HepG2 (cell line): Measurements from ENCODE around the gene KCNK15. TPM values are rescaled to one million over a fixed set of nuclear protein-coding genes. Genes with fewer than 3 reads are reported as not detected.

Source experiments
- ATAC-seq: fragments of 200-7000 bp; cut with Tn5 transposase; 3 replicates; pipeline ENCODE4 v1.9.1; 2020; ENCODE audit warnings: mild to moderate bottlenecking, moderate library complexity
- BruUV-seq: library from RNA; stranded (reverse); fragments of 400-500 nt; replicated peaks from 2 replicates; lab custom pipeline; 2021; lab: Mats Ljungman, UMichigan
- CTCF ChIA-PET: fragments of 300-600 bp; formaldehyde crosslinking; extraction: SDS; loops from one replicate; lab custom pipeline; 2021; ENCODE audit warnings: low total read pairs, inconsistent platforms, low intra/inter-chr PET ratio; lab: Yijun Ruan, JAX
- POLR2A ChIA-PET: fragments of 350-600 bp; sonication (Branson Sonifier 250); formaldehyde crosslinking; loops from one replicate; lab custom pipeline; 2020; ENCODE audit warnings: antibody characterized with exemption, inconsistent platforms; lab: Yijun Ruan, JAX
- DNase-seq: peaks from one replicate; pipeline ENCODE4 v3.0.0-alpha.2; 2015; ENCODE audit warnings: low spot score
- FAIRE-seq: peaks from 3 replicates; lab custom pipeline; 2011; peaks lifted over from hg19 to GRCh38; lab: Jason Lieb, UNC
- H2AFZ ChIP-seq: one replicate; pipeline ENCODE4 v1.6.1; 2011; ENCODE audit warnings: low read length, inconsistent platforms
- H3K27ac ChIP-seq: fragments of 300-600 bp; 3 replicates; pipeline ENCODE4 v1.8.0; 2011; ENCODE audit warnings: mixed run types, mild to moderate bottlenecking, mixed read lengths, low read length, inconsistent platforms; ENCODE audit not compliant: insufficient read depth; ENCODE audit errors: extremely low read length
- H3K27me3 ChIP-seq, 2 experiments: fragments of 200-600 bp in 1 of 2; 2 replicates in 1 of 2; 3 replicates in 1 of 2; pipeline versions ENCODE4 v1.6.0 to v1.8.0; 2011; ENCODE audit warnings: low read length in 2 of 2, mild to moderate bottlenecking in 2 of 2, moderate library complexity in 2 of 2, inconsistent platforms in 1 of 2; ENCODE audit not compliant: insufficient read depth in 2 of 2, control insufficient read depth in 1 of 2
- H3K36me3 ChIP-seq, 2 experiments: fragments of 200-600 bp in 1 of 2; replicated peaks in 1 of 2; 2 replicates in 1 of 2; 3 replicates in 1 of 2; pipeline versions ENCODE4 v1.5.1 to v1.8.0; 2011; ENCODE audit warnings: low read length in 2 of 2, inconsistent platforms in 1 of 2; ENCODE audit not compliant: insufficient read depth in 2 of 2, control insufficient read depth in 1 of 2
- H3K4me1 ChIP-seq: 2 replicates; pipeline ENCODE4 v1.5.1; 2012; ENCODE audit warnings: low read length, inconsistent platforms; ENCODE audit not compliant: insufficient read depth
- H3K4me2 ChIP-seq: 2 replicates; pipeline ENCODE4 v1.6.0; 2011; ENCODE audit warnings: low read depth, low read length, inconsistent platforms
- H3K4me3 ChIP-seq, 3 experiments: fragments of 200-600 bp in 1 of 3; sonication (generic), shearing (Covaris generic) in 1 of 3; replicated peaks in 1 of 3; 2 replicates each; pipeline ENCODE4 v1.5.1; 2011 to 2016; ENCODE audit warnings: low read length in 3 of 3, inconsistent platforms in 2 of 3, low read depth in 2 of 3, mild to moderate bottlenecking in 2 of 3, control low read depth in 1 of 3, mixed read lengths in 1 of 3; ENCODE audit not compliant: insufficient read depth in 1 of 3
- H3K79me2 ChIP-seq: one replicate; pipeline ENCODE4 v1.6.1; 2011; ENCODE audit warnings: low read length, inconsistent platforms; ENCODE audit not compliant: insufficient read depth
- H3K9ac ChIP-seq: 2 replicates; pipeline ENCODE4 v1.6.0; 2011; ENCODE audit warnings: mild to moderate bottlenecking, low read depth, low read length, inconsistent platforms; ENCODE audit not compliant: insufficient read depth
- H3K9me3 ChIP-seq: 2 replicates; pipeline ENCODE4 v1.5.1; 2012; ENCODE audit warnings: mild to moderate bottlenecking, low read length
- H4K20me1 ChIP-seq: 2 replicates; pipeline ENCODE4 v1.6.0; 2011; ENCODE audit warnings: inconsistent platforms, mild to moderate bottlenecking, low read length, moderate library complexity; ENCODE audit not compliant: insufficient read depth
- CBX2 ChIP-seq, 2 experiments: fragments of 200-600 bp in 1 of 2; sonication (generic); formaldehyde crosslinking in 1 of 2; IDR thresholded peaks; 2 replicates each; pipeline versions ENCODE4 v1.7.0 to v1.8.1; 2018 to 2022; ENCODE audit warnings: low read depth in 2 of 2, low read length in 1 of 2, mild to moderate bottlenecking in 1 of 2, missing genetic modification reagents in 1 of 2
- DBP ChIP-seq: sonication (generic); formaldehyde crosslinking; IDR thresholded peaks from 2 replicates; pipeline ENCODE4 v1.4.0; 2020; ENCODE audit warnings: missing genetic modification reagents; ENCODE audit errors: not compliant biosample characterization
- HMG20A ChIP-seq: IDR thresholded peaks from 2 replicates; pipeline ENCODE4 v1.6.1; 2016; ENCODE audit warnings: borderline replicate concordance
- RAD51 ChIP-seq: fragments of 450-650 bp; IDR thresholded peaks from 2 replicates; pipeline ENCODE4 v1.6.1; 2016; ENCODE audit warnings: borderline replicate concordance
- REL ChIP-seq: sonication (generic); formaldehyde crosslinking; conservative IDR thresholded peaks from 2 replicates; pipeline ENCODE4 v1.8.0; 2022; ENCODE audit warnings: mild to moderate bottlenecking, missing genetic modification reagents, moderate library complexity
- ZBTB46 ChIP-seq: sonication (generic); formaldehyde crosslinking; IDR thresholded peaks from 2 replicates; pipeline ENCODE4 v1.4.0; 2020; ENCODE audit warnings: mild to moderate bottlenecking, missing genetic modification reagents, borderline replicate concordance
- ZNF143 ChIP-seq: sonication (generic); formaldehyde crosslinking; IDR thresholded peaks from 2 replicates; pipeline ENCODE4 v1.4.0; 2020; ENCODE audit warnings: missing genetic modification reagents
- ZNF292 ChIP-seq: sonication (generic); formaldehyde crosslinking; IDR thresholded peaks from 2 replicates; pipeline ENCODE4 v1.8.1; 2022; ENCODE audit warnings: mild to moderate bottlenecking, low read depth, missing genetic modification reagents, borderline replicate concordance
- ZNF569 ChIP-seq: sonication (generic); formaldehyde crosslinking; IDR thresholded peaks from 2 replicates; pipeline ENCODE4 v1.5.0; 2020; ENCODE audit warnings: mild to moderate bottlenecking, missing genetic modification reagents, moderate library complexity, borderline replicate concordance
- WGBS: methylation state at CpG from one replicate; pipeline ENCODE4 v1.1.6; 2017; ENCODE audit warnings: low lambda C conversion rate; 5-methylcytosine and 5-hydroxymethylcytosine counted together
- in situ Hi-C: cut with HindIII; loops from 2 replicates; pipeline ENCODE4 v1.10.0; 2017; ENCODE audit warnings: low pct_unique_long_range_greater_than_20kb; ENCODE audit not compliant: extremely low pct_ligation_motif_present
- intact Hi-C: fragments of 100-400 bp; cut with micrococcal nuclease; formaldehyde crosslinking; loops from one replicate; pipeline ENCODE4 v1.10.0; 2022; ENCODE audit not compliant: unreplicated experiment
- polyA plus RNA-seq, 8 experiments: library from polyadenylated mRNA; depleted of rRNA in 3 of 8; stranded (reverse) in 7 of 8; unstranded in 1 of 8; fragments of >200 nt; fragmentation: Illumina TruSeq in 4 of 8; extraction: Trizol in 4 of 8; gene quantifications; 2 replicates each; pipeline versions ENCODE4 v1.2.1 to v1.2.3, GENCODE V29; 2011 to 2016; ENCODE audit warnings: low read depth in 4 of 8, missing spikeins in 1 of 8, mixed read lengths in 1 of 8; ENCODE audit not compliant: insufficient read depth in 1 of 8
- total RNA-seq, 5 experiments: library from RNA; depleted of rRNA; stranded (reverse); fragments of >200 nt; fragmentation: Illumina TruSeq; extraction: Trizol; gene quantifications; 2 replicates each; pipeline ENCODE4 v1.2.3, GENCODE V29; 2016; ENCODE audit warnings: low read depth in 1 of 5
- TF ChIP-seq, protein P1 (sequence below): fragments of 450-650 bp; IDR thresholded peaks from 2 replicates; pipeline ENCODE4 v1.6.1; 2016

KCNK15 gene
- total and polyA plus RNA-seq, 2 of the 13 experiments (the other 11 are each of a cell fraction or from before 2014, with no cell fraction given), result 0.03 TPM; not detected in 1

DNA sequence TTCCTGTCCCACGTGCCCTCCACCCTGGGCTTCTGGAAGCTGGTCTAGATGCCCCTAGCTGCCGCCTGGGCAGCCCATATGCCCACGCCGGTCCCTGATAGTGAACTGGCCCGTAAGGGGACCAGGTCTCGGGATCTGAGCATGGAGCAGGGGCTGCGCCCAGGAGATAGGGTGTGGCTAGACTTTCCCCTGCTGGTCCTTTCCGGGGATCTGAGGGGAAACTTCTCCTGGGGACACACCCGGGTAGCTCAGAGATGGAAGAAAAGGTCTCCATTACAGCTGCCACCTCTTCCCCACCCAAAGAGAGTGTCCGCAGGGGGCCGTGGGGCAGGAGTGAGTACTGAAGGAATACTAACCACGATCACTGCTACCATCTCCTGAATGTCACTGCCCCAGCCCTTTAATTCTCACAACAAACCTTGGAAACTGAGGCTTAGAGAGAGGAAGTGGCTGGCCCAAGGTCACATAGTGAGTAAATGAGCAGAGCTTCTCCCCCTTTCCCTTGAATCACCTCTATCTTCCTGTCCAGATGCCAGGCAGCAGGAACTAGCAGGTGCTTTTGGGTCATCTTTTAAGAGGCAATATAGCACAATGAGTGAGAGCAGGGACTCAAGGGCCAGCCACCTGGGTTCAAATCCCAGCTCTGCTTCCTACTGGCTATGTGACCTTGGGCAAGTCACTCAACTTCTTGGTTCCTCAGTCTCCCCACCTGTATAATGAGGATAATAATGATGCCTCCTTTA, 42.3 kb upstream of the KCNK15 start:
- ChIA-PET CTCF (no interaction called here), POLR2A (no interaction called here)
- no peak for FAIRE-seq
- peak; percentile 29 for ATAC-seq
- DNase-seq, result no peak
- TF ChIP-seq HMG20A, result 0 out of 2 replicates have a peak, but pooled peaks have one; percentile 4
- no peak for TF ChIP-seq ZBTB46
- no peak for TF ChIP-seq ZNF569 (CRISPR knock-in tag)
- Histone ChIP-seq H3K4me2 (no peak overlapping the region; the same call in 1 of the 2 replicates), H3K9me3 (no peaks in the 10 kb centered on the region), H3K27ac (no peak overlapping the region), H3K4me3 (no peak overlapping the region), H3K27me3 (peaks cover 4 to 32% of the 10 kb centered on the region in 2 experiments; a peak in 3 of 5 replicates), H3K9ac (no peak overlapping the region), H3K4me1 (peaks cover 8% of the 10 kb centered on the region; the same call in 1 of the 2 replicates), H2AFZ (no peak overlapping the region), H3K36me3 (no peaks in the 10 kb centered on the region), H4K20me1 (no peaks in the 10 kb centered on the region), H3K79me2 (no peaks in the 10 kb centered on the region)
- BruUV-seq, result no TSS peak
- intact Hi-C loops (no loop called here), in situ Hi-C loops (no loop called here)
- WGBS, result 43% methylated on average over 12 of the region's 12 CpGs

- H4K20me1 ChIP-seq, result no peaks in the 10 kb centered on the region
- BruUV-seq, result no TSS peak
- 18% methylated on average over 9 of the region's 9 CpGs for WGBS
- no peak for TF ChIP-seq REL (CRISPR knock-in tag)
- TF ChIP-seq ZNF143 (CRISPR knock-in tag), result no peak
- TF ChIP-seq DBP (CRISPR knock-in tag), result no peak
- TF ChIP-seq, protein P1, sequence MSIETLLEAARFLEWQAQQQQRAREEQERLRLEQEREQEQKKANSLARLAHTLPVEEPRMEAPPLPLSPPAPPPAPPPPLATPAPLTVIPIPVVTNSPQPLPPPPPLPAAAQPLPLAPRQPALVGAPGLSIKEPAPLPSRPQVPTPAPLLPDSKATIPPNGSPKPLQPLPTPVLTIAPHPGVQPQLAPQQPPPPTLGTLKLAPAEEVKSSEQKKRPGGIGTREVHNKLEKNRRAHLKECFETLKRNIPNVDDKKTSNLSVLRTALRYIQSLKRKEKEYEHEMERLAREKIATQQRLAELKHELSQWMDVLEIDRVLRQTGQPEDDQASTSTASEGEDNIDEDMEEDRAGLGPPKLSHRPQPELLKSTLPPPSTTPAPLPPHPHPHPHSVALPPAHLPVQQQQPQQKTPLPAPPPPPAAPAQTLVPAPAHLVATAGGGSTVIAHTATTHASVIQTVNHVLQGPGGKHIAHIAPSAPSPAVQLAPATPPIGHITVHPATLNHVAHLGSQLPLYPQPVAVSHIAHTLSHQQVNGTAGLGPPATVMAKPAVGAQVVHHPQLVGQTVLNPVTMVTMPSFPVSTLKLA, result 0 out of 2 replicates have a peak, but pooled peaks have one; percentile 22
- no peak for TF ChIP-seq ZNF292 (CRISPR knock-in tag)
- no peak for TF ChIP-seq CBX2 (IDR thresholded peaks at IDR 0.05; ENCODE audit: low read depth, low read length)
- no peak for TF ChIP-seq CBX2 (CRISPR knock-in tag; IDR thresholded peaks at IDR 0.05; ENCODE audit: low read depth)
- peak; percentile 5; the same call in 1 of the 2 replicates for TF ChIP-seq RAD51
Observed at GRCh38 chr20:44703956-44704488, 41.6 kb upstream of the KCNK15 start.

More at GRCh38 chr20:44703956-44704488, 41.6 kb upstream of the KCNK15 start:
- no peak overlapping the region for H3K9ac ChIP-seq
- intact Hi-C loops (no loop called here), in situ Hi-C loops (no loop called here)
- no peak overlapping the region for H3K4me2 ChIP-seq
- FAIRE-seq (no peak), DNase-seq (no peak), ATAC-seq (no peak)
- POLR2A ChIA-PET, result no interaction called here
- H3K27me3 ChIP-seq, result peaks cover 6 to 32% of the 10 kb centered on the region in 2 experiments; a peak in 3 of 5 replicates
- no peak overlapping the region for H3K27ac ChIP-seq
- no peak overlapping the region for H3K4me3 ChIP-seq
- CTCF ChIA-PET, result no interaction called here
- H3K4me1 ChIP-seq, result peaks cover 8% of the 10 kb centered on the region; the same call in 1 of the 2 replicates
- H2AFZ ChIP-seq, result no peak overlapping the region
- H3K9me3 ChIP-seq, result no peaks in the 10 kb centered on the region
- H3K79me2 ChIP-seq, result no peaks in the 10 kb centered on the region
- H3K36me3 ChIP-seq, result no peaks in the 10 kb centered on the region
